Stimulated activated CD8-positive, alpha-beta memory T cell treated with anti-CD3 and anti-CD28 coated beads, Interleukin-15, amount 100 ng/mL, for 1 hour (primary cell): ENCODE measurements around the gene EDN2.

ENCODE experiments used
- DNase-seq: peaks from one replicate; pipeline ENCODE4 v3.0.0-alpha.2; 2020; ENCODE audit warnings: low read depth

Gene EDN2

GRCh38 chr1:41517062-41517438, 32.6 kb upstream of the EDN2 start:
- no peak for DNase-seq

- DNase-seq, result peak; percentile 22
Observed at GRCh38 chr1:41516168-41517061, 31.9 kb upstream of the EDN2 start.

GRCh38 chr1:41515778-41516167, 31.3 kb upstream of the EDN2 start:
- no peak for DNase-seq

- DNase-seq, result no peak
Observed at GRCh38 chr1:41515131-41515678, 30.7 kb upstream of the EDN2 start.

GRCh38 chr1:41514381-41514780, 29.9 kb upstream of the EDN2 start:
- DNase-seq, result no peak

- DNase-seq, result no peak
Observed at GRCh38 chr1:41513383-41513735, 28.9 kb upstream of the EDN2 start.

- DNase-seq, result no peak
Observed at GRCh38 chr1:41512701-41513382, 28.4 kb upstream of the EDN2 start.

- no peak for DNase-seq
Observed at GRCh38 chr1:41511239-41511540, 26.7 kb upstream of the EDN2 start.

- no peak for DNase-seq
Observed at GRCh38 chr1:41510531-41511238, 26.2 kb upstream of the EDN2 start.

- DNase-seq, result no peak
Observed at GRCh38 chr1:41509270-41509671, 24.8 kb upstream of the EDN2 start.

GRCh38 chr1:41508290-41508689, 23.8 kb upstream of the EDN2 start:
- no peak for DNase-seq

- DNase-seq, result no peak
Observed at GRCh38 chr1:41507836-41508235, 23.4 kb upstream of the EDN2 start.

- DNase-seq, result no peak
Observed at GRCh38 chr1:41507110-41507720, 22.7 kb upstream of the EDN2 start.

GRCh38 chr1:41504114-41505035, 19.9 kb upstream of the EDN2 start:
- no peak for DNase-seq

GRCh38 chr1:41503538-41504113, 19.1 kb upstream of the EDN2 start:
- DNase-seq, result no peak

- no peak for DNase-seq
Observed at GRCh38 chr1:41502912-41503311, 18.4 kb upstream of the EDN2 start.

- DNase-seq, result no peak
Observed at GRCh38 chr1:41501581-41501980, 17.1 kb upstream of the EDN2 start.

GRCh38 chr1:41500781-41501518, 16.5 kb upstream of the EDN2 start:
- no peak for DNase-seq

- no peak for DNase-seq
Observed at GRCh38 chr1:41500378-41500777, 15.9 kb upstream of the EDN2 start.

- no peak for DNase-seq
Observed at GRCh38 chr1:41499591-41499990, 15.1 kb upstream of the EDN2 start.
